ENCODE results near the gene TFCP2L1.
"Not testable (repeated sequence)": the region's sequence is repeated elsewhere in the genome, so short reads cannot be mapped to it uniquely, and the experiment has no call there.

The TFCP2L1 gene

GRCh38 chr2:121284463-121285449, at the start of gene TFCP2L1:
Gene TFCP2L1, minus strand, starts transcription at chr2:121285202. Its CDS starts 93 bp downstream, at chr2:121285109.
- no peak for DNase-seq (ENCODE audit: low read depth)

- no peak for DNase-seq (ENCODE audit: low read depth)
Observed at GRCh38 chr2:121333834-121334558, 49.0 kb upstream of the TFCP2L1 start.

- no peak for DNase-seq (ENCODE audit: low read depth)
Observed at GRCh38 chr2:121333231-121333630, 48.2 kb upstream of the TFCP2L1 start.

- not testable (repeated sequence) for DNase-seq (ENCODE audit: low read depth)
Observed at GRCh38 chr2:121331324-121331723, 46.3 kb upstream of the TFCP2L1 start.

- no peak for DNase-seq (ENCODE audit: low read depth)
Observed at GRCh38 chr2:121330921-121331320, 45.9 kb upstream of the TFCP2L1 start.

GRCh38 chr2:121329786-121330185, 44.8 kb upstream of the TFCP2L1 start:
- DNase-seq (ENCODE audit: low read depth): no peak

GRCh38 chr2:121326628-121327027, 41.6 kb upstream of the TFCP2L1 start:
- no peak for DNase-seq (ENCODE audit: low read depth)

GRCh38 chr2:121324601-121325000, 39.6 kb upstream of the TFCP2L1 start:
- no peak for DNase-seq (ENCODE audit: low read depth)

- no peak for DNase-seq (ENCODE audit: low read depth)
Observed at GRCh38 chr2:121321476-121321875, 36.5 kb upstream of the TFCP2L1 start.

GRCh38 chr2:121319941-121320340, 34.9 kb upstream of the TFCP2L1 start:
- DNase-seq (ENCODE audit: low read depth): no peak

- DNase-seq (ENCODE audit: low read depth): no peak
Observed at GRCh38 chr2:121316986-121317385, 32.0 kb upstream of the TFCP2L1 start.

GRCh38 chr2:121313701-121314100, 28.7 kb upstream of the TFCP2L1 start:
- DNase-seq (ENCODE audit: low read depth): not testable (repeated sequence)

- no peak for DNase-seq (ENCODE audit: low read depth)
Observed at GRCh38 chr2:121309801-121310200, 24.8 kb upstream of the TFCP2L1 start.

GRCh38 chr2:121309323-121309722, 24.3 kb upstream of the TFCP2L1 start:
- DNase-seq (ENCODE audit: low read depth): no peak

GRCh38 chr2:121307048-121307447, 22.0 kb upstream of the TFCP2L1 start:
- no peak for DNase-seq (ENCODE audit: low read depth)

GRCh38 chr2:121304941-121305340, 19.9 kb upstream of the TFCP2L1 start:
- DNase-seq (ENCODE audit: low read depth): no peak

GRCh38 chr2:121303531-121304263, 18.7 kb upstream of the TFCP2L1 start:
- no peak for DNase-seq (ENCODE audit: low read depth)

GRCh38 chr2:121301190-121301589, 16.2 kb upstream of the TFCP2L1 start:
- not testable (repeated sequence) for DNase-seq (ENCODE audit: low read depth)

GRCh38 chr2:121298476-121298875, 13.5 kb upstream of the TFCP2L1 start:
- no peak for DNase-seq (ENCODE audit: low read depth)

- not testable (repeated sequence) for DNase-seq (ENCODE audit: low read depth)
Observed at GRCh38 chr2:121297866-121298265, 12.9 kb upstream of the TFCP2L1 start.

GRCh38 chr2:121297217-121297830, 12.3 kb upstream of the TFCP2L1 start:
- DNase-seq (ENCODE audit: low read depth): no peak

Measured in activated T-helper 9 cell treated with anti-CD3 and anti-CD28 coated beads, Interleukin-2, amount 50 U/mL, for 16 hours (primary cell).